Chondrocyte (in vitro differentiated cells): ENCODE data around the gene ZNF580. TPM values are rescaled to one million over a fixed set of nuclear protein-coding genes. Genes with fewer than 3 reads are reported as not detected.

Source experiments
- DNase-seq: peaks from one replicate; pipeline ENCODE4 v3.0.0; 2021; ENCODE audit warnings: mixed read lengths, low spot score
- H3K27ac Mint-ChIP-seq: one replicate; pipeline ENCODE4 v1.8.0; 2021; ENCODE audit warnings: mild to moderate bottlenecking, moderate library complexity, mixed read lengths; ENCODE audit not compliant: unreplicated experiment
- H3K27me3 Mint-ChIP-seq: 2 replicates; pipeline ENCODE4 v1.8.0; 2021; ENCODE audit warnings: low read depth, mixed read lengths
- H3K36me3 Mint-ChIP-seq: 2 replicates; pipeline ENCODE4 v1.8.0; 2021; ENCODE audit warnings: low read depth, mixed read lengths
- H3K4me1 Mint-ChIP-seq: 2 replicates; pipeline ENCODE4 v1.8.0; 2021; ENCODE audit warnings: low read depth, mild to moderate bottlenecking, mixed read lengths
- H3K4me3 Mint-ChIP-seq: one replicate; pipeline ENCODE4 v1.8.0; 2021; ENCODE audit warnings: mild to moderate bottlenecking, moderate library complexity, mixed read lengths; ENCODE audit not compliant: unreplicated experiment
- H3K9me3 Mint-ChIP-seq: 2 replicates; pipeline ENCODE4 v1.8.0; 2021; ENCODE audit warnings: low read depth, mixed read lengths
- CTCF ChIP-seq: fragments of 200-600 bp; sonication (generic); IDR thresholded peaks from 2 replicates; pipeline ENCODE4 v1.5.0; 2021; ENCODE audit warnings: antibody characterized with exemption, mild to moderate bottlenecking, moderate library complexity
- total RNA-seq: library from RNA; stranded (reverse); gene quantifications from 3 replicates; pipeline ENCODE4 v1.2.1, GENCODE V29; 2021

ZNF580 gene
- total RNA-seq, 1 donor from 2014 or later, result 45.0 TPM

DNA sequence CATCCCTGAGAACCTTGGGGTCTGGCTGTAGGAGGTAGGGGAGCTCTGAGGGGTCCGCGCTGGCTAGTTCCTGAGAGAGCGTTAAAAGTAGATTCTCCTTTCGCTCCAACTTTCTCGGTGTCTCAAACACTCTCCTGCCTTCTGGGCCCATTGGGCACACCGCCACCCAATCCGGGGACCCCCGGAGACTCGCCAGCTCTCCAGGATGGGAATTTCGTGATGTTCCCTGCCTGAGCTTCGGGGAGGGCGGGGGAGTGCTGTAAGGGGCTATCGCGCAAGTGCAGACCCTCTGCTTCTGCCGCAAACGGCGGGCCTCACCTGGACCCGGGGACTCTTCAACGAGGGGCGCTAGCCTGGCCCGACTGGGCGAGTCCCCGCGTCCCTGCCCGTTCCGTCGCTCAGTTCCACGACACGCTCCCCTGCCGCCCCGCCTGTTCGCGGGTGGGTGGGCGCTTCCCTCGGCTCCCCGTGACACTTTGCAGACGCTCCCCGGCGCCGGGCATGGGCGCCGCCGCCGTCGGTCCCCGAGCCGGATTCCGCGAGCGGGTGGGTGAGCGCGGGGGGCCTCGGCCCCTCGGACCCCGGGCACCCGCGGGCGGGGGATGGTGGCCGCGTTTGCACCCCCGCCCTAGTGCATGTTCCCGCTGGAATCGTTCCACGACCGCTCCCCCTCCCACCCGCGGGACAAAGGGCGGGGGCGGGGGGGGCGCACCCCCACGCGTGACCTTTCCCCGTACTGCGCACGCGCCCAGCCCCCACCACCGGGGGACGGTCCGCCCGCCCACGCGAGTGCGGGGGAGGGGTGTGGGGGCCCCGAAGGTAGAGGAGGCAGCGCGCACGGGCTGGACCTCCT lies 7.2 kb downstream of the ZNF580 start, which contains the start of gene CCDC106:
TSS of gene CCDC106 (plus strand) at position 481 of the 853 bp plus-strand sequence. CDS start 835 bp downstream, outside the sequence.
- Mint-ChIP-seq H3K4me1 (peaks cover 55% of the 10 kb centered on the region), H3K27ac (peak within 1 kb of the TSS; percentile 79), H3K4me3 (peak within 1 kb of the TSS; percentile 82), H3K9me3 (no peaks in the 10 kb centered on the region), H3K36me3 (peaks cover 8% of the 10 kb centered on the region), H3K27me3 (no peaks in the 10 kb centered on the region)
- DNase-seq, result peak; percentile 93
- no peak for TF ChIP-seq CTCF

- H3K4me3 Mint-ChIP-seq, result peak overlapping the region; percentile 81
- no peaks in the 10 kb centered on the region for H3K9me3 Mint-ChIP-seq
- H3K4me1 Mint-ChIP-seq, result peaks cover 53% of the 10 kb centered on the region
- peak overlapping the region; percentile 41 for H3K27ac Mint-ChIP-seq
- TF ChIP-seq CTCF, result no peak
- H3K27me3 Mint-ChIP-seq, result no peaks in the 10 kb centered on the region
- H3K36me3 Mint-ChIP-seq, result peaks cover 8% of the 10 kb centered on the region
- DNase-seq, result peak; percentile 87
Observed at GRCh38 chr19:55648585-55649267, 7.9 kb downstream of the ZNF580 start.

DNA sequence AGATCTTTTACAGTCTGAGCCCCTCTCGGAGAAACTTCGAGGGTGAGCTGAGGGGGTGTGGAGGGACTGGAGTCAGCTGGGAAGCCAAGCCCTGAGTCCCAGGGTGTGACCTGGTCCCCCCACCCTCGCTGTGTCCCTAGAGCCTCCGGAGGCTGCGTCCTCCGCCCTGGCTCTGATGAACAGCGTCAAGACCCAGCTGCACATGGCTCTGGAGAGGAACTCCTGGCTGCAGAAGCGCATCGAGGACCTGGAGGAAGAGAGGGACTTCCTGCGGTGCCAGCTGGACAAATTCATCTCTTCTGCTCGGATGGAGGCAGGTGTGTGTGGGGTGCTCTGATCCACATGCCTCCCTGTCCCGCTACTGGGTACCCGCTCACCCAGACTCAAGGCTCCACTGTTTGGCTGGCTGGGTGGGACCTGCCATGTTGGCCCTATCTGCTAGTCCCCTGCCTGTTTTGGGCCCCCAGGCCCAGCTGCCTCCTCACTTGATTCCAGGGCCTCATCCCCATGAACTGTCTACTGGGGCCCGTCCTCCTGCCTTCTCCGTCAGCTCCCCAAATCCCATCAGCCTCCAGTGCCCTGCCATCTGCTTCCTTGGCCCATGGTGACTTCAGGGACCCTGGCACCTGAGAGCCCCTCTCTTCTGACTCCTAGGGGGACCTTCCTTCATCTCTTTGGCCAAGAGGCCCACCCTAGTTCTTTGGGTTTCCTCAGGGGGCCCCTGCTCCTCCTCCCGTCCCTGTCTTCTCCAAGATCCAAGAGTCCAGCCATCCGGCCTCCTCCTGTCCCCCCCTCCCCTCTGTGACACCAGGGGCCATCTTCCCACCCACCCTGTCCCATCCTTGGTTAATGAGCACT lies 8.7 kb downstream of the ZNF580 start:
- peaks cover 45% of the 10 kb centered on the region for H3K4me1 Mint-ChIP-seq
- no peaks in the 10 kb centered on the region for H3K27me3 Mint-ChIP-seq
- peaks cover 8% of the 10 kb centered on the region for H3K36me3 Mint-ChIP-seq
- peak overlapping the region; percentile 77 for H3K27ac Mint-ChIP-seq
- no peak for TF ChIP-seq CTCF
- H3K9me3 Mint-ChIP-seq, result no peaks in the 10 kb centered on the region
- peak overlapping the region; percentile 81 for H3K4me3 Mint-ChIP-seq
- peak; percentile 74 for DNase-seq

DNA sequence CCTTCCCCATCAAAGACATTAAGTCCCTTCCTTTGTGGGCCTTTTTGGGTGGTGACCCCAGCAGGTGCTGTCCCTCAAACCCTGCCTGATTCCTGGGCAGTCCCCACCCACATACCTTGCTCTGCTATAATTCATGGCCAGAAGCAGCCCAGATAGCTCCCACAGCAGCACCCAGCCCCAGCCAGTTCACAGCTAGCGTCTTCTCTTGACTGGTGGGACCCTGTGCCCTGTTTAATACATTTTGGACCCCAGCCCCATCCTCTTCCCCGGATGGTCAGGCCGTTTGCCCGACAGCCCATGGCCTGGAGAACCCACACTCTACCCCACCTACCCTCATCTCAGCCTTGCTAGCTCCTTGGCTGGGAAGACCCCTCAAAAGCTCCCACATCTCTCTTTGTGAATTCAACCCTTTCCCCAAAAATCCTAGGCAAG lies 9.3 kb downstream of the ZNF580 start:
- no peak for TF ChIP-seq CTCF
- H3K36me3 Mint-ChIP-seq, result peaks cover 7% of the 10 kb centered on the region

More for the DNA sequence above, 9.3 kb downstream of the ZNF580 start:
- H3K4me1 Mint-ChIP-seq, result peaks cover 43% of the 10 kb centered on the region
- no peak overlapping the region for H3K4me3 Mint-ChIP-seq
- H3K27me3 Mint-ChIP-seq, result no peaks in the 10 kb centered on the region
- no peaks in the 10 kb centered on the region for H3K9me3 Mint-ChIP-seq
- no peak for DNase-seq
- peak overlapping the region; percentile 77 for H3K27ac Mint-ChIP-seq
